GM19328 (cell line): ENCODE measurements around the gene ARHGDIA.
A peak's percentile ranks its signal among the peaks of the same experiment; 100 is the strongest.

Source experiments
- ATAC-seq: cut with Tn5 transposase; IDR thresholded peaks from one replicate; pipeline ENCODE4 v1.9.1; 2021; ENCODE audit warnings: mild to moderate bottlenecking, moderate library complexity; ENCODE audit not compliant: unreplicated experiment

ARHGDIA gene

GRCh38 chr17:81870981-81871386, at the start of gene ARHGDIA:
TSS of gene ARHGDIA (minus strand) at chr17:81871337. CDS start at chr17:81869930, 1,407 bp downstream.
- ATAC-seq, result peak; percentile 19

DNA sequence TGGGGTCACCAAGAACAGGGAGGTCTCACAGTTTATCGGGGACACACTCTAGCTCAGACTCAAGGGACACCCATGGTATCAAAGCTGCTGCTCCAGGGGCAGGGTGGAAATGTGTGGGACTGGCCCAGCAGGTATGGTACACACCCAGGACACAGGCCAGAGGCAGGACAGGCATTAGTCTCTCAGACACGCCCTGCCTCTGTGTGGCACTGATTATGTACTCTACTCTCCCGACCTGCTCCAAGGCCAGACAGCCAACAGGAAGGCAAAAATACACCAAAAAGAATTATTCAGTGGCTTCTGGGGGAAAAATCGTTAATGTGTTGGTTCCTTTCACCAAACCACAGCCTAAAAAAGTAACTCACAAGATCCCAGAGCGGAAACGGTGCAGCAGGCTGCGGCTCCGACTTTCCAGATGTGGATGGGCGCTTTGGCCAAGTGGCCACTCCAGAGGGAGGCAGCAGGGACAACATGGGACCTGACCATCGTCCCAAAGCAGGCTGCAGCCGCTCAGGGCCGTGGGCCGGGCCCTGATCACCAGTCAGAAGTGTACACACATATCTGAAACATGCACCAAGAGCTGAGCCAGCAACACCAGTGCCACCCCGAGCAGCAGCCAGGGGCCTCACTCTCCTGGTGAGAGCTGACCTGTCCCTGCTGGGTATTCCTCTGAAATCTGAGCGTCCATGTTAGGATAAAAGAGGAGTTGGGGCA, 47.9 kb upstream of the ARHGDIA start:
- no peak for ATAC-seq

DNA sequence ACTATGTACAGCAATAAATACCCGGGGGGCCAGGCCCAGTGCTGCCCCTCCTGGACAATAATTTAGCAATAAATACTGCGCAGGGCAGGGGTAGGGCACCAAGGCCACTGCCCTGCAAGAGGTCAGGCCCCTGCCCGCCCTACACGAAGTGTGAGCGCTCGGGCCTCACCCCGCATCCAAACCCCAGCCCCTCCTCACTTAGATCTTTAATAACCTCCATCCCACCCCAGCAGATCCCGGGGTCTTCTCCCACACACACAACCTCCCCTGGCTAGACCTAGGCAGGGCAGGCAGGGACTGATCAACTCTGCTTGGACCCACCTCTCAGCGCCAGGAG, 47.2 kb upstream of the ARHGDIA start:
- ATAC-seq, result peak; percentile 14

DNA sequence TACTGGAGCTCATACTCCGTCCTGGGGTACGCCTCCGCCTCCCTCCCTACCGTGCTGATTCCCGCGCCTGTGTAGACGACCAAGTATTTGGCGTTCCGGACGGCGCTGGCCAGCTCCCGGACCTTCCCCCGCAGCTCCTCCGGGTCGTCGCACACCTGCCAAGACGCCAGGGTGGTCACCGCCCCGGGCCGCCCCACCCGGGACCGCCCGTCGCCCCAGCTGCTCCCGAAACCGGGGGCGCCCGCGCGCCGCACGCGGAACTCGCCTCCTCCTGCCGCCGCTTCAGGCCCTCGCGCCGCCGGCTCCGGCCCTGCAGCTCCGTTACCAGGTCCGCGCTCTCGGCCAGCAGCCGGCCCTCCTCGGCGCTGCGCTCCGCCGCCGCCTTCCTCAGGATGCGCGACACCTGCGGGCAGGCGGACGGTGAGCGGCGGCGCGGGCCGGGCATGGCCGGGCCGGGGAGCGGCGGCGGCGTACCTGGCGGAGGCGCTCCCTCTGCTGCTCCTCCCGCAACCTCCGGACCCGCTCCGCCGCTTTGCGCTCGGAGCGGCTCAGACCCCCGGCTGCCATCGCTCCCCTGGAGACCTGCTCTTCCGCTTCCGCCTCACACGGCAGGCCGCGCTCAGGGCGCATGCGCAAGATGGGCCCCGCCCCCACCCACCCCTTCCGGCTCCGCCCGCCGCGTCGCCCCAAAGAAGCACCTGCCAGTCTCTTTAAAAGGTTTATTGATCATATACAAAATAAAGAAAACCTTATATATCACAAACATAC, 46.6 kb upstream of the ARHGDIA start, which contains the start of gene SIRT7:
Gene SIRT7, minus strand, starts transcription at position 612 of the 768 bp plus-strand sequence. Its CDS starts 45 bp downstream, at position 567.
- ATAC-seq, result peak; percentile 70

GRCh38 chr17:81916234-81917001, 45.3 kb upstream of the ARHGDIA start:
- ATAC-seq, result no peak

- no peak for ATAC-seq
Observed at GRCh38 chr17:81915331-81915730, 44.2 kb upstream of the ARHGDIA start.

- ATAC-seq, result no peak
Observed at GRCh38 chr17:81914103-81914850, 43.1 kb upstream of the ARHGDIA start.

DNA sequence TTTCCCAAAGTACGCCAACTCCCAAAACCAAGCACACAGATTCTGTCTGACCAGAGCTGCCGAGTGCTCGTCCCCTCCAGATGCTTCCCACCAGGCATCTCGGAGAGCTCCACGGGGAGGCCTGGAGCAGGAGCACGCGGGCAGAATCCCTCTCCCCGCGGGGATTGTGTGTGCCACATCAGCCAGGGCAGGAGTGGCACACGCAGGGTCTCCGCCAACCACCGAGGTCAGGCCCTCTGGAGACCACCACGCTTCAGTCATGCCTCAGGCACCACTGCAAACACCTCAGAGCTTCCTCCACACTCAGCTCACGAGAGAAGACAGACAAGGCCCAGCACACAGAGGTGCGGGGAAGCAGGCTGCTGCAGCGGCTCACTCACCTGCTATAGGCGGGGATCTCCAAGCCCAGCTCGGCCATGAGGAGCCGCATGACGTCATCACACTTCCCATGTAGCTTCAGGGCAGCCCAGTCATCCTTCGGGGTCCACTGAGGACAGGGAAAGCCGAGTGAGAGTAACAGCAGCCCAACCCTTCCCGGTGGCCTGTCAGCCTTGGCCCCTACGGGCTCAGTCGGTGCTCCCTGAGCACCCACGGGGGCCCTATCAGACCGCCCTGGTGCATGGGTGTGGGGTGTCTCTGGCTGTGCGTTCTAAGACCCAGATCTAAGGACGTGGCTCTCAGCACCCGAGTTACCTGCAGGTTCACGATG, 42.4 kb upstream of the ARHGDIA start:
- no peak for ATAC-seq

- no peak for ATAC-seq
Observed at GRCh38 chr17:81912441-81913309, 41.5 kb upstream of the ARHGDIA start.

DNA sequence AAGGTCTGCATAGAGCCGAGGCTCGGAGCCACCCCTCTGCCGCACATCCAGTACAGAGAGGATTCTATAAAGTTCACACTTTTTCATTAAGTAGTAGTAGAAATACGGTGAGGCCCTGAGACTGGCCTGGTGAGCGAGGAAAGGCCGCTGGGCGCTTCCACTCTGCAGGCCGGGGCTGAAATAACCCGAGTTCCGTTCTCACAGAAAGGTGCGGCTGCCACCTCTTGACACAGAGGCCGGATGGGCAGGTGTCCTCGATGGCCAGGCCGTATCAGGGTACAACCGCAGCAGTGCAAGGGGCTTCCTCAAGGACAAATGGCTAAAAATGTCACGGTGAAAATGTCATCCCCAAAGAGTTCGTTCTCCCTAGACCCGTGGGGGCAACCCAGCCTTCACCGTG, 40.8 kb upstream of the ARHGDIA start:
- no peak for ATAC-seq

DNA sequence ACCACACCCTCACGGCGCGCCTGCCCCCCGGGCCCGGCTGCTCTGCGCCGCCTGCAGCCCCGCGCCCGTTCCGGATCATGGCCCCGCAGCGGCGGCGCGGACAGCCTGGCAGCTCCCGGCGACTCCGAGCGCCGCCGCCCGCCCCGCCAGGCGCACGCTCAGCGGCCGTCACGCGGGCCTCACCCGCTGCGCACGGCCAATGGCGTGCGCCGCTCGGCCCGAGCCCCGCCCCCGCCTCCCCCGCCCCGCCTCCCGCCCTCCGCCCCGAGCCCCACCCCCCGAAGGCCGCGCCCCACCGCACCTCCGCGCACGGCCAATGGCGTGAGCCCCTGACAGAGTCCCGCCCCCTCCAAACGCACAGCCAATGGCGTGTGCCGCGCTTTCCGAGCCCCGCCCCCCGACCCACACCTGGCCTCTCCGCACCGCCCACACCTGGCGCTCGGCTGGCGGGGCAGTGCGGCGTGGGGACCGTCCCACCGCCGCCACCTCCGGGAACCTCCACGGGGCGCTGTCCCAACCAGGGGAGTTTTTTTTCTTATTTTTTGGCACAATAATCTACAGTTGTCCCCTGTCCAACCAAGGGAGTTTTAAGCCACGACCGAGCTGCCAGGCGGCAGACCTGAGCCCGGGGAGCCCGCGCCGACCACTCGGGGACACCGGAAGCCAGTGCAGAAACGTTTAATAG, 40.3 kb upstream of the ARHGDIA start, which contains the start of gene PCYT2:
Gene PCYT2, minus strand, starts transcription at position 123 of the 685 bp plus-strand sequence. Its CDS starts 44 bp downstream, at position 79.
- ATAC-seq, result peak; percentile 69

DNA sequence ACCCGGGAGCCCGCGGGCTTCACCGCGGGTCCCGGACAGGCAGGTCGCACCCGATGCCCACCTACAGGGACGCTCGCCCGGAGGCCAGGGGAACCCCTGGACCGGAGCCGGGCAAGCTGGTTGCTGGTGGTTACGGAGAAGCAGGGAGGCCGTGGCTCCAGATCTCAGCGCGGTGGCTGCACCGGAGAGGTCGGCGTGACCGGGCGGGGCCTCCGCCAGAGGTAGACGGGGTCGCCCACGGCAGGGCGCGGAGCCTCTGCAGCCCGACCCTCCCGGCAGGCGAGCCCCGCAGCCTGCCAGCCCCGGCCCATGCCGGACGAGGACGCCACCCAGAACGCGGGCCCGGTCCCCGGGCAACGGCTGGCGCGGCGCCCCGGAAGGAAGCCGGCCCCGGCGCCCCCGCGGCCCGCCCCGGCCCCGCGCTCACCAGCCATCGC, 39.7 kb upstream of the ARHGDIA start:
- peak; percentile 27 for ATAC-seq

- no peak for ATAC-seq
Observed at GRCh38 chr17:81909966-81910839, 39.1 kb upstream of the ARHGDIA start.

DNA sequence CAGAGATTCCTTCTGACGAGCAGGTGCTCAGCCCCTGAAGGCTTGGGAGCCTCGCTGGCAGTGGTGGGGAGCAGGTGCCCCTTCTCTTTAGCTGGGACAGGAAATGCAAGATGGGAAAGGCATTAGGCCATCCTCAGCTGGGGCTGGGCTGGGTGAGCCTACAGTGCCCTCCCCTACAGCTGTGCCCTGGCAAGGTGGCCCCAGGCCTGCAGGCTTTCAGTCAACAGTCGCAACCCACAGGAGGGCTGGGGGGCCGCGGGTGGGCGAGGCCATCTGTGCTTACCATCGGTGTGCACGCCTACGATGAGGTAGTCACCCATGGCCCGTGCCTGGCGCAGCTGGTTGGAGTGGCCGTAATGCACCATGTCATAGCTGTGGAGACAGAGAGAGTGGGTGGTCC, 38.1 kb upstream of the ARHGDIA start:
- ATAC-seq, result no peak

- no peak for ATAC-seq
Observed at GRCh38 chr17:81908793-81909192, 37.7 kb upstream of the ARHGDIA start.

GRCh38 chr17:81907219-81908145, 36.3 kb upstream of the ARHGDIA start:
- no peak for ATAC-seq
